Measurements from ENCODE around the gene TMEM26. TPM values are rescaled to one million over a fixed set of nuclear protein-coding genes. Genes with fewer than 3 reads are reported as not detected.
"Not testable (repeated sequence)": the region's sequence is repeated elsewhere in the genome, so short reads cannot be mapped to it uniquely, and the experiment has no call there.

Gene TMEM26
- total RNA-seq, 2 experiments from 2014 or later: not detected

DNA sequence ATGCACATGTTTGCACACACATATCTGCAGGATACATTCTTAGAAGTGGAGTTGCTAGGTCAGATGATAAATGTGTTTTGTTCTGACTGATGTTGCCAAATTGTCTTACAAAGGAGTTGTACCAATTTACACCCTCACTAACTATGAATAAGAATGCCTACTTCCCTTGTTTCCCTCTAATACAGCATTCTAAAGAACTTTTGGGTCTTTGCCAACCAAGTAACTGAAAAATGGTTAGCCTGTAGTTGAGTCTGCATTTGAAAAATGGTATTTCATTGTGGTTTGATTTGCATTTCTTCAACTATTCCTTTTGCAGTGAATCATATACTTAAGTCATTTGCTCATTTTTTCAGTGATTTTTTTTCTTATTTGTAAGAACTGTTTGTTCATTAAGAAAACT is 48.4 kb downstream of the TMEM26 start:
- CTCF ChIA-PET: no interaction called here
- Mint-ChIP-seq H3K9me3 (ENCODE audit: low read depth) (no peaks in the 10 kb centered on the region), H3K27ac (no peak overlapping the region), H3K27me3 (peaks cover 6% of the 10 kb centered on the region), H3K36me3 (no peaks in the 10 kb centered on the region), H3K4me3 (no peak overlapping the region), H3K4me1 (no peaks in the 10 kb centered on the region)
- no peak for DNase-seq
- no peak for ATAC-seq

DNA sequence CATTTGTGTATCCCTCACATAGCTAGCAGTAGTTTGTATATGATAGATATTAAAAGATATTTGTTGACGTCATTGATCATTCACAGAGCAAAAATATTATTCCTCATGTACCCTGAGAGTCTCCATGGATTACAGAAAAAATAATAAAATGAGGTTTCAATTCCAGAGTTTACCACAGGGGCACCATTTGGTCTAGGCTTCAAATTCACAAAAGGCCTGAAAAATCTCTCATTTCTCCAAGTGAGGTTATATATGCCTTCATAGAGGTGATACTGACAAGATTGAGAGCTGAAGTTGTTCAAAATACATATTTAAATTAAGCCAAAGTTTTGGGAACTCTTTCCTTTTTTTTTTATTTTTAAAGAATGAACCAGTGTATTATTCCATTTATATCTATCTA is 52.7 kb downstream of the TMEM26 start:
- peaks cover 6% of the 10 kb centered on the region for H3K36me3 Mint-ChIP-seq
- H3K4me1 Mint-ChIP-seq: peaks cover 9% of the 10 kb centered on the region
- H3K27ac Mint-ChIP-seq: no peak overlapping the region
- H3K9me3 Mint-ChIP-seq (ENCODE audit: low read depth): peaks cover 4% of the 10 kb centered on the region
- ATAC-seq (no peak), DNase-seq (no peak)
- CTCF ChIA-PET: no interaction called here
- peaks cover 6% of the 10 kb centered on the region for H3K27me3 Mint-ChIP-seq
- H3K4me3 Mint-ChIP-seq: no peak overlapping the region

DNA sequence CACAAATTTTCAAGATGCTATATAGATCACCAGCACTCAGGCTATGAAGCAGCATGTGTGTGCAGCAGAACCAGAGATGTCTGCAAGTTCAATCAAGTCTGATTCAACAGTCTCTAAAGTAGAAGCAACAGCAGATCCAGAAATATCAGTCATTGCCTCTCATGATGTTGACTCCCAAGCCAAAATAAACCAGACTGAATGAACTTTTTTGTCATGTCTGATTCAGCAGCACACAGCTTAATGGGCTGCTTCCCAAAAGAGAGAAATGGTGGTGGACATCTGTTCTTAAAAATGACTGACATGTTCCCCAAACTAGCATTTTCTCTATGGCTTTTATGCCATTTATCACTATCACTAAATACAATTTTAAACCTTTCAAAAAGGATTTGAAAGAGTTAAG is 53.8 kb downstream of the TMEM26 start:
- H3K27ac Mint-ChIP-seq: no peak overlapping the region
- no peak for DNase-seq
- CTCF ChIA-PET: no interaction called here

DNA sequence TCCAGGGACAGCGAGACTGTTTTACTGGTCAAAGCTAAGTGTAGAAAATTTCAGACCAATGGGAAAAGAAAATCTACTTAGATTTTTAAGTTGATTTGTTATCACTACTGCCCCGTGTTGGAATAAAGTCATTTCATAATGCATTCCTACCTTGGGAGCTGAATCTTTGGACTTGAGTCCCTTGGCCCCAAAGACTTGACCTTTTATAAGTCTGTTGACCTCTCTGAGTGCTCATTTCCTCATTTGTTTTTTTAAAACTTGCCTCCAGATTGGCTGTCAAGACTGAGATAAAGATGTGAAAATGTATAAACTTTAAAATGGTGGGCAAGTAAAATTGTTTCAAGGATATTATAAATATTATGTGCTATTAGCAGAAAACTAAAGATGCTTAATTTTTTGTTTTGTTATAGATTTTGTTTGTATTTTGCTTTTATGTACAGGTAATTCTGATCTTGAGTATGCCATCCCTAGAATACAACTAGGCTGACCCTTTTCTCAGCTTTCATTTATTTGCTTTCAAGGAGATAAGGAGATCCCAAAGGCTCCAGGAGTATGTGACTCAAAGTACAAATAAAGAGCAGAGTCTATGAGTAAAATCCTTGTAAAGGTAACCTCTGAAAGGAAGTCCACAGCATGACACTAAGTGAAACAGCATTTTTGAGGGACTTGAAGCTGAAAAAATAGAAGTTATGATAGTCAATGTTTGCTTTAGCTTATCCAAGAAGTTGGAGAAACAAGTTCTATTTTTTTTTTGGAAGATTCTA is 54.6 kb downstream of the TMEM26 start:
- Mint-ChIP-seq H3K27me3 (peaks cover 8% of the 10 kb centered on the region), H3K27ac (no peak overlapping the region), H3K36me3 (peaks cover 6% of the 10 kb centered on the region), H3K4me1 (peaks cover 9% of the 10 kb centered on the region), H3K9me3 (ENCODE audit: low read depth) (peaks cover 4% of the 10 kb centered on the region), H3K4me3 (no peak overlapping the region)
- no peak for DNase-seq
- CTCF ChIA-PET: interaction anchor here (1.0 kb wide), 1 partner anchor 9 kb away, joined by 3 read pairs; no protein-coding TSS in a partner anchor
- no peak for ATAC-seq

More for the DNA sequence above, 53.8 kb downstream of the TMEM26 start:
- Mint-ChIP-seq H3K4me3 (no peak overlapping the region), H3K27me3 (peaks cover 6% of the 10 kb centered on the region), H3K36me3 (peaks cover 6% of the 10 kb centered on the region), H3K4me1 (peaks cover 9% of the 10 kb centered on the region), H3K9me3 (ENCODE audit: low read depth) (peaks cover 4% of the 10 kb centered on the region)
- no peak for ATAC-seq

DNA sequence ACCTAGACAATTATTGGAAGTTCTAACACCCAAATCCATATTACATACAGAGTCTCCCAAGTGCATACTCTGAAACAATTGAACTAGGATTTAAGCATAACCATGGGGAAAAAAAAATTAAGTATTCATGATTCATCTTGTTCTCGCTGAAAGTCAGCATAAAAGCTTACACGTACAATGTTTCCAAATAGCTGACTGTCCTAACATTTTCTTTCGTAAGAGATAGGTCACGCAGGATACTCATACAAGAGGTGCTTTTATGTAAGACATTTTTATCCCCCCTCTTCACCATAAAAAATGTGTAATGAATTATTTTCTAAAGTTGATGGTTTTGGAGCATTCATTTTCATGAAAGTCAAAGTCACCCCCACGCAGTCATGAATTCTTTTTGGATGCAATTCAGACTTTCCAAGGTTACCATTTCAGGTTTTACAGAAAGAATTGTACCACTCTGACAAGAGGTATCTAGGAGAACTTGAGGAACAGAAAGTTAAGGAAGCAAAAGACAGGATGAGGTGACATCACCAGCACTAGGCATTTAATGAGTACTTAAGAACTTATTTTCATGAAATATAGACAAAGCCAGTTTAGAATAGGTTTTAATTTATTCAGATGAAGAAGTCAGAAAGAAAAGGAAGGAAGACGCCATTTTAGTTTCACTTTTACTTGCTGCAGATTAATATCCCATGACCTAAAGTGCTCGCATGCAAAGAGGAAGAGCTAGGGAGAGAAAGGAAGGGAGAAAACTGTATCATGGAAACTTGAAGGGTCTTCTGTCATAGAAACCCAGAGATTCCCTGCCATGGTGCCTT is 55.8 kb downstream of the TMEM26 start:
- Mint-ChIP-seq H3K27me3 (peaks cover 9% of the 10 kb centered on the region), H3K9me3 (ENCODE audit: low read depth) (peaks cover 4% of the 10 kb centered on the region), H3K36me3 (peaks cover 6% of the 10 kb centered on the region), H3K4me1 (peaks cover 9% of the 10 kb centered on the region), H3K27ac (peak overlapping the region; percentile 60), H3K4me3 (peak overlapping the region; percentile 56)
- CTCF ChIA-PET: no interaction called here
- no peak for DNase-seq
- no peak for ATAC-seq

DNA sequence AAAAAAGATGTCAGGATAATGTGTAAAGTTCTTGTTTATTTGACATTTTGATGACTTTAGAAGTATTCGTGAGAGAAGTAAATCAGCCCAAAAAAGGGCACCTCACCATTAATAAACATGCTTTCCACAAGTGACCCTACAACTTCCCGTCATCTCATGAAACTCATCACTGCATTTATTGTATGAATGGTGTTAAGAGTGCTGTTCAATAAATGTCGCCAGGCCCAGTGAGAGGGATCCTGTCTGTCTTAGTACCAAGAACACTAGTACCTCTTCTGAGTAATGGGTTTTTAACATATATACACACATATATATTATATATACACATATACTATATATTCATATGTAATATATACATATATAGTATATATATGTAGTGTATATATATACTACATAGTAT is 61.9 kb downstream of the TMEM26 start:
- Mint-ChIP-seq H3K4me3 (no peak overlapping the region), H3K4me1 (peaks cover 9% of the 10 kb centered on the region), H3K9me3 (ENCODE audit: low read depth) (no peaks in the 10 kb centered on the region), H3K36me3 (peaks cover 2% of the 10 kb centered on the region), H3K27me3 (peaks cover 13% of the 10 kb centered on the region), H3K27ac (no peak overlapping the region)
- DNase-seq: no peak
- CTCF ChIA-PET: no interaction called here
- no peak for ATAC-seq

DNA sequence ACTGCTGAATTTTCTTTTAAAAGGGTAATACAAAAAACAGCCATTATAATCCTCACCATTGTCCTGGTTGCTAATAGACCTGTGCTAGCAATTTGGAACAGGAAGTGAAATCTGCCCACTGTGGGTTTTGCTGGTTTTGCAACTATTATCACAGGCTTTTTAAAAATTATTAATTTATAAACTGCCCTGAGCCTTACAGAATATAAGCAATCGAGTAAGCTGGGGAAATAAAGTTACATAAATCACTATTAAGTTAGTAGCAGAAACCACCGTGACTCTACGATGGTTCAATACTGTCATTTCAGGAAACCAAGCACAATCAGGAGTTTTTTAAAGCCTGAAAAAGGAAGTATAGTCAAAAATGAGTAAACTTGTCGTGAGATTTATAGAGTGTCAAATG is 62.3 kb downstream of the TMEM26 start:
- CTCF ChIA-PET: no interaction called here
- Mint-ChIP-seq H3K27me3 (peaks cover 14% of the 10 kb centered on the region), H3K9me3 (ENCODE audit: low read depth) (no peaks in the 10 kb centered on the region), H3K27ac (no peak overlapping the region), H3K36me3 (peaks cover 2% of the 10 kb centered on the region), H3K4me1 (peaks cover 9% of the 10 kb centered on the region), H3K4me3 (no peak overlapping the region)
- DNase-seq: no peak
- ATAC-seq: no peak

DNA sequence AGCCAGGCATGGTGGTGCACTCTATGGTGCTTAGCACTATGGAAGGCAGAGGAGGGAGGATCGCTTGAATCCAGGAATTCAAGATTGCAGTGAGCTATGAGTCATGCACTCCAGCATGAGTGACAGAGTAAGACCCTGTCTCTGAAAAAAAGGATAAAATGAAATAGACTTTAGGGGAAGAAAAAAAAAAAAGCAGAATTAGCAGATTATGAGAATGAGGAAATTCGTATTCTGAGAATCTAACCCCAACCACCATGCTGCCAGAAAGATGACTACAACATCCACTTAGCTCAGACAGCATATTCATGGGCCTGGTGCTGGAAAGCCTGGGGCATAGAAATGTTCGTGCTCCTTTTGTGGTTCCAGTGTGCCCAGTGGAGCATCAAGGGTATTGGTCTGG is 63.3 kb downstream of the TMEM26 start:
- peaks cover 9% of the 10 kb centered on the region for H3K4me1 Mint-ChIP-seq
- H3K4me3 Mint-ChIP-seq: no peak overlapping the region
- H3K36me3 Mint-ChIP-seq: peaks cover 2% of the 10 kb centered on the region
- peaks cover 18% of the 10 kb centered on the region for H3K27me3 Mint-ChIP-seq
- CTCF ChIA-PET: no interaction called here
- no peak for ATAC-seq
- no peak for DNase-seq
- H3K27ac Mint-ChIP-seq: no peak overlapping the region
- H3K9me3 Mint-ChIP-seq (ENCODE audit: low read depth): no peaks in the 10 kb centered on the region

DNA sequence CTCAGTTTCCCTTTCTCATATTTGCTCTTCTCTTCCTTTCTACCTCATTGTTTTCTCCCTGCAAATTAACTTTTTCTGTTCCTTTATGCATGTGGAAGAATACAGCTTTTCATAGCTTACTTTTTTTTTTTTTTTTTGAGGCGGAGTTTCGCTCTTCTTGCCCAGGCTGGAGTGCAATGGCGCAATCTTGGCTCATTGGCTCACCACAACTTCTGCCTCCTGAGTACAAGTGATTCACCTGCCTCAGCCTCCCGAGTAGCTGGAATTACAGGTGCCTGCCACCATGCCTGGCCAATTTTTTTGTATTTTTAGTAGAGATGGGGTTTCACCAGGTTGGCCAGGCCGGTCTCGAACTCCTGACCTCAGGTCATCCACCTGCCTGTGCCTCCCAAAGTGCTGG is 64.2 kb downstream of the TMEM26 start:
- H3K4me3 Mint-ChIP-seq; H3K36me3 Mint-ChIP-seq; H3K27ac Mint-ChIP-seq; DNase-seq; H3K4me1 Mint-ChIP-seq; ATAC-seq; H3K9me3 Mint-ChIP-seq (ENCODE audit: low read depth); CTCF ChIA-PET: not testable (repeated sequence)
- H3K27me3 Mint-ChIP-seq: peaks cover 14% of the 10 kb centered on the region

DNA sequence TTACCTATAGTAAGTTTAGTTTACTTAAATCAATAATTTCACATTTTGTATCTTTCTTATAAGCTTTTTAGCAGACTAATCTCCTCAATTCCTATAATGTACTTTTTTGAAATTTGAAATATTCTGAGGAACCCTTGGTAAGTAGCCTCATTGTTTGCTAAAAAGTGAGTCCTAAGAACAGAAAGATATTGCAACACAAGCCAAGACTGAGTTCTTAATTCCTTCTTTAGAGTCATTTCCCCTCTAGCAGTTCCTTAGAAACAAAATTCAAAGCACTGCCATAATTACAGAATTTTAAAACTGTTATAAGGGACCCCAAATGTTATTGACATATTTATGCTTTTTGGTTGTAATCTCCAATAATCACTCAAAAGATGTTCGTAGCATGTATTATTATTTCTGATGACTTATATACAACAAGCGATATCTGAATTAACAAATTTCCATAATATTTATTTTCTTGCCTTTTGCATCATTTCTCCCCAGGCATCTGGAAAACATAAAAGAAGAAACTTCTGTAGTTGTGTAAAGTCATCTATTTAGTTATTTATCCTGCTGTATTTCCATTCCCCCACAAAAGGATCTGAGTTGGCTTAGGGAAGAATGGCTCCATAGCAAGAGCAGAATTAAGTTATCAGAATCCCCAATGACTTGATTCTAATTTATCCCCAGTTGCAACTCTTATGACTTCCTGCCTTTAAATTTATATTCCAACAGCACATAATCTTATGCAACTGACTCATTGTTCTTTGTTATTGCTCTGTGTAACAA is 67.8 kb downstream of the TMEM26 start:
- no peak overlapping the region for H3K4me3 Mint-ChIP-seq
- no peak overlapping the region for H3K27ac Mint-ChIP-seq
- peaks cover 8% of the 10 kb centered on the region for H3K27me3 Mint-ChIP-seq
- no peaks in the 10 kb centered on the region for H3K9me3 Mint-ChIP-seq (ENCODE audit: low read depth)
- no peak for DNase-seq
- CTCF ChIA-PET: no interaction called here
- no peaks in the 10 kb centered on the region for H3K36me3 Mint-ChIP-seq
- ATAC-seq: no peak
- H3K4me1 Mint-ChIP-seq: peaks cover 3% of the 10 kb centered on the region

DNA sequence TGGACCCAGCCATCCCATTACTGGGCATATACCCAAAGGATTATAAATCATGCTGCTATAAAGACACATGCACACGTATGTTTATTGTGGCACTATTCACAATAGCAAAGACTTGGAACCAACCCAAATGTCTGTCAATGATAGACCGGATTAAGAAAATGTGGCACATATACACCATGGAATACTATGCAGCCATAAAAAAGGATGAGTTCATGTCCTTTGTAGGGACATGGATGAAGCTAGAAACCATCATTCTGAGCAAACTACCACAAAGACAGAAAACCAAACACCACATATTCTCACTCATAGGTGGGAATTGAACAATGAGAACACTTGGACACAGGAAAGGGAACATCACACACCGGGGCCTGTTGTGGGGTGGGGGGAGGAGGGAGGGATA is 72.0 kb downstream of the TMEM26 start:
- H3K27me3 Mint-ChIP-seq; H3K9me3 Mint-ChIP-seq (ENCODE audit: low read depth); H3K4me1 Mint-ChIP-seq; H3K36me3 Mint-ChIP-seq; H3K4me3 Mint-ChIP-seq; ATAC-seq; CTCF ChIA-PET; H3K27ac Mint-ChIP-seq; DNase-seq: not testable (repeated sequence)

DNA sequence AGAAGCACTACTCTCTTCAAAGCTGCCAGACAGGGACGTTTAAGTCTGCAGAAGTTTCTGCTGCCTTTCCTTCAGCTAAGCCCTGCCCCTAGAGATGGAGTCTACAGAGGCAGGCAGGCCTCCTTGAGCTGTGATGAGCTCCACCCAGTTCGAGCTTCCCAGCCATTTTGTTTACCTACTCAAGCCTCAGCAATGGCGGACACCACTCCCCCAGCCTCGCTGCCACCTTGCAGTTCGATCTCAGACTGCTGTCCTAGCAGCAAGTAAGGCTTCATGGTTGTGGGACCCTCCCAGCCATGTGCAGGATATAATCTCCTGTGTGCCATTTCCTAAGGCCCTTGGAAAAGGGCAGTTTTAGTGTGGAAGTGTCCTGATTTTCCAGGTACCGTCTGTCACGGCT is 74.3 kb downstream of the TMEM26 start:
- no peak for ATAC-seq
- CTCF ChIA-PET: no interaction called here
- peaks cover 2% of the 10 kb centered on the region for H3K9me3 Mint-ChIP-seq (ENCODE audit: low read depth)
- no peaks in the 10 kb centered on the region for H3K4me1 Mint-ChIP-seq
- H3K27me3 Mint-ChIP-seq: peaks cover 6% of the 10 kb centered on the region
- no peaks in the 10 kb centered on the region for H3K36me3 Mint-ChIP-seq
- DNase-seq: no peak
- H3K4me3 Mint-ChIP-seq: no peak overlapping the region
- H3K27ac Mint-ChIP-seq: no peak overlapping the region

DNA sequence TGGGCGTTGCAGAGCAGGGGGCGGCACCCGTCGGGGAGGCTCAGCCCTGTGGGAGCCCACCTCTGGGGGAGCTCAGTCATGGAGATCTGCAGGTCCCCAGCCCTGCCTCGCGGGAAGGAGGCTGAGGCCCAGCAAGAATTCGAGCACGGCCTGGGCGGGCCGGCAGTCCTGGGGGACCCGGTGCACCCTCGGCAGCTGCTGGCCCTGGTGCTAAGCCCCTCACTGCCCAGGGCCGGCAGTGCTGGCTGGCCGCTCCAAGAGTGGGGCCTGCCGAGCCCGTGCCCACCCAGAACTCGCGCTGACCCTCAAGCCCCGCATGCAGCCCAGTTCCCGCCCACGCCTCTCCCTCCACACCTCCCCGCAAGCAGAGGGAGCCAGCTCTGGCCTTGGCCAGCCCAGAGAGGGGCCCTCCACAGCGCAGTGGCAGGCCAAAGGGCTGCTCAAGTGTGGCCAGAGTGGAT is 76.2 kb downstream of the TMEM26 start:
- ATAC-seq (no peak), DNase-seq (no peak)
- H3K4me3 Mint-ChIP-seq: no peak overlapping the region
- peaks cover 6% of the 10 kb centered on the region for H3K27me3 Mint-ChIP-seq
- CTCF ChIA-PET: no interaction called here
- no peaks in the 10 kb centered on the region for H3K4me1 Mint-ChIP-seq
- H3K9me3 Mint-ChIP-seq (ENCODE audit: low read depth): peaks cover 2% of the 10 kb centered on the region
- H3K27ac Mint-ChIP-seq: no peak overlapping the region
- no peaks in the 10 kb centered on the region for H3K36me3 Mint-ChIP-seq

Data from activated CD8-positive, alpha-beta memory T cell treated with anti-CD3 and anti-CD28 coated beads, Interleukin-2, amount 10 ng/mL, durations not matched to agents 7 days and 5 days (primary cell).